ENCODE results near the gene NECTIN1.

GRCh38 chr11:119686177-119686882 is 42.7 kb downstream of the NECTIN1 start:
- TF ChIP-seq CTCF (IDR thresholded peaks at IDR 0.05) (no peak), POLR2AphosphoS5 (IDR thresholded peaks at IDR 0.05; ENCODE audit: insufficient read depth in 1 of 2, low read depth in 1 of 2) (no peak), POLR2A (IDR thresholded peaks at IDR 0.05) (no peak)
